HFF-Myc (cell line): ENCODE data around the gene NCLN.
A peak's percentile ranks its signal among the peaks of the same experiment; 100 is the strongest.

Source experiments
- DNase-seq: peaks from one replicate; pipeline ENCODE4 v3.0.0-alpha.2; 2011; ENCODE audit warnings: low read depth; ENCODE audit errors: extremely low read depth
- H3K4me3 ChIP-seq: replicated peaks from 2 replicates; pipeline ENCODE4 v1.5.1; 2011; ENCODE audit warnings: low read depth, mild to moderate bottlenecking, control low read depth, low read length
- CTCF ChIP-seq: IDR thresholded peaks from 2 replicates; pipeline ENCODE4 v1.5.1; 2012; ENCODE audit warnings: mild to moderate bottlenecking, low read depth, low read length, control low read depth; ENCODE audit errors: missing control alignments

Gene NCLN

GRCh38 chr19:3142292-3142670 is 43.4 kb upstream of the NCLN start:
- TF ChIP-seq CTCF = no peak
- H3K4me3 ChIP-seq = no peak overlapping the region
- no peak for DNase-seq

- no peak for DNase-seq
- no peak for TF ChIP-seq CTCF
- H3K4me3 ChIP-seq = no peak overlapping the region
Observed at GRCh38 chr19:3142781-3143337, 42.9 kb upstream of the NCLN start.

GRCh38 chr19:3145909-3146676 is 39.6 kb upstream of the NCLN start:
- H3K4me3 ChIP-seq = no peak overlapping the region
- no peak for TF ChIP-seq CTCF
- no peak for DNase-seq

GRCh38 chr19:3146677-3147100 is 39.0 kb upstream of the NCLN start:
- peak; percentile 88 for TF ChIP-seq CTCF
- no peak for DNase-seq
- H3K4me3 ChIP-seq = no peak overlapping the region

GRCh38 chr19:3148503-3148902 is 37.2 kb upstream of the NCLN start:
- DNase-seq = no peak
- TF ChIP-seq CTCF = no peak

GRCh38 chr19:3149089-3149488 is 36.6 kb upstream of the NCLN start:
- no peak for DNase-seq
- no peak overlapping the region for H3K4me3 ChIP-seq
- TF ChIP-seq CTCF = no peak

More at GRCh38 chr19:3148503-3148902, 37.2 kb upstream of the NCLN start:
- H3K4me3 ChIP-seq = no peak overlapping the region
